ENCODE data around the gene PRRX2.

The PRRX2 gene

GRCh38 chr9:129762985-129763926 lies 97.8 kb downstream of the PRRX2 start:
- no peak for DNase-seq

DNA sequence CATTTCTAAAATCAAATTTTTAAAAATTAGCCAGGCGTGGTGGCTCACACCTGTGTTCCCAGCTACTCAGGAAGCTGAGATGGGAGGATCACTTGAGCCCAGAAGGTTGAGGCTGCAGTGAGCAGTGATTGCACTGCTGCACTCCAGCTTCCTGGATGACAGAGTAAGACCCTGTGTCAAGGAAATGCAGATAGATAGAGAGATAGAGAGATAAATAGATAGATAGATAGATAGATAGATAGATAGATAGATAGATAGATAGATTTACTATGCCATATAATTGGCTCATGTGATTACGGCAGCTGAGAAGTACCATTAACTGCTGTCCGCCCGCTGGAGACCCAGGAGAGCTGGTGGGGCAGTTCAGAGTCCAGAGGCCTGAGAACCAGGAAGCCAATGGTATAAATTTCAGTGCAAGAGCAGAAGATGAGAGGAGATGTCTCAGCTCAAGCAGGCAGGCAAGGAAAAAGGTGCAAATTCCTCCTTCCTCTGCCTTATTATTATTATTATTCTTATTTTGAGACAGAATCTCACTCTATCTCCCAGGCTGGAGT lies 100.4 kb downstream of the PRRX2 start:
- no peak for DNase-seq

DNA sequence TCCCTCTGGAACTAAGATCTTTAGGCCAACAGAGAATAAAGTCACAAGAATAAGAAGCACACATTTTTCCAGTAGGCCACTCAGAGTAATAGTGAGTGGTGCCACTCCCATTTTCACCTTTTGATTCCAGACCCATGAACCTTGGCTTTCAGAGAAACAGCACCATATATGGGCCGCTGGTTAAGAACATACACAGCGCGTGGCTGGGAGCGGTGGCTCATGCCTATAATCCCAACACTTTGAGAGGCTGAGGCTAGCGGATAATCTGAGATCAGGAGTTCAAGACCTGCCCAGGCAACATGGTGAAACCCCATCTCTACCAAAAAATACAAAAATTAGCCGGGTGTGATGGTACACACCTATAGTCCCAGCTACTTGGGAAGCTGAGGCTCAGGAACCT lies 103.0 kb downstream of the PRRX2 start:
- DNase-seq = no peak

DNA sequence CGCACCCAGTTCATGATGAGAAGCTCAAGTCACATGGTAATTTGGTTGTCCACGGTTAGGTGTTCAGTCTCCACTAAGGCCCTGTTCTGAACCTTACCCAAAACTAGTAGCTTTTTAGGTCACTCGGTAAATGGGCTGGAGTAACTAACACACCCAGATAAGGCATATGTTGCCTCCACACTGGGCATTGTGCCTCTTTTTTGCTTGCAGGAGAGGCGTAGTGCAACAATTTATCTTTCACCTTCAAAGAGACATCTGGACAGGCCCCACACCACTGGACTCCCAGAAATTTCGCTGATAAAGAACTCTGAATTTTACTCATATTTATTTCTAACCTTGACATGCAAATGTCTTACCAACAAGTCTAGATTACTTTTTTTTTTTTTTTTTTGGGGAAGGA lies 104.2 kb downstream of the PRRX2 start:
- DNase-seq = no peak

- no peak for DNase-seq
Measured at GRCh38 chr9:129770741-129771140, 105.3 kb downstream of the PRRX2 start.

All from CD4-positive, alpha-beta T cell treated with Interleukin-10 for 1 hour (primary cell).